Adipocyte (in vitro differentiated cells): ENCODE measurements around the gene GGT6.
"Not testable (repeated sequence)": the region's sequence is repeated elsewhere in the genome, so short reads cannot be mapped to it uniquely, and the experiment has no call there.

Source experiments
- DNase-seq: peaks from one replicate; pipeline ENCODE4 v3.0.0-alpha.2; 2015; ENCODE audit warnings: low read depth
- H3K27me3 ChIP-seq: replicated peaks from 2 replicates; pipeline ENCODE4 v1.7.0; 2013; ENCODE audit warnings: mild to moderate bottlenecking, low read length, moderate library complexity; ENCODE audit not compliant: control insufficient read depth, insufficient read depth
- H3K36me3 ChIP-seq: 2 replicates; pipeline ENCODE4 v1.7.0; 2013; ENCODE audit warnings: low read length, mild to moderate bottlenecking, moderate library complexity; ENCODE audit not compliant: control insufficient read depth, insufficient read depth, severe bottlenecking
- H3K4me1 ChIP-seq: 2 replicates; pipeline ENCODE4 v1.7.0; 2013; ENCODE audit warnings: mild to moderate bottlenecking, low read length, moderate library complexity; ENCODE audit not compliant: control insufficient read depth, insufficient read depth
- H3K4me3 ChIP-seq: 2 replicates; pipeline ENCODE4 v1.7.0; 2013; ENCODE audit warnings: mild to moderate bottlenecking, low read length, moderate library complexity
- H3K9ac ChIP-seq: 2 replicates; pipeline ENCODE4 v1.7.0; 2013; ENCODE audit warnings: mild to moderate bottlenecking, low read length, moderate library complexity
- H3K9me3 ChIP-seq: 2 replicates; pipeline ENCODE4 v1.7.0; 2013; ENCODE audit warnings: mild to moderate bottlenecking, low read length, moderate library complexity; ENCODE audit not compliant: control insufficient read depth

Gene GGT6

DNA sequence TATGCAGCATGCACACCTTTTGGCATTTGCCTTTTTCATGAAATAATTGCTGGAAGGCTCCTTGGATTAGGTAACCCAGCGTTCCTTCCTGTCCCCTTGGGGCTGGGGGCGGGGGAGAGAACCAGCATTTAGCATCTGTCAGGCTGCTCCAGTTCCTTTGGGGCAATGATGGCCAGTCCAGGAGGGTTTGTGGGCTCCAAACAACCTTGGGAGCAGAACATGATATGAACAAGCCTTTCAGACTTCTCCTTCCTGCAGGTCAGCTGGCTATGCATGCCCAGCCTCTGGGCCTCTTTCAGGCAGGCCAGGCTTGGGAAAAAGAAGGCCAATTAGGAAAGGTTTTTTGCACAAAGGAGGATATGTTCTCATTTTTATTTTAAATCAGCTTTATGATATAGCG lies 22.8 kb upstream of the GGT6 start:
- Histone ChIP-seq H3K4me3 (no peak overlapping the region), H3K36me3 (no peaks in the 10 kb centered on the region), H3K9ac (no peak overlapping the region), H3K9me3 (no peaks in the 10 kb centered on the region), H3K27me3 (peaks cover 52% of the 10 kb centered on the region), H3K4me1 (no peaks in the 10 kb centered on the region)
- no peak for DNase-seq

DNA sequence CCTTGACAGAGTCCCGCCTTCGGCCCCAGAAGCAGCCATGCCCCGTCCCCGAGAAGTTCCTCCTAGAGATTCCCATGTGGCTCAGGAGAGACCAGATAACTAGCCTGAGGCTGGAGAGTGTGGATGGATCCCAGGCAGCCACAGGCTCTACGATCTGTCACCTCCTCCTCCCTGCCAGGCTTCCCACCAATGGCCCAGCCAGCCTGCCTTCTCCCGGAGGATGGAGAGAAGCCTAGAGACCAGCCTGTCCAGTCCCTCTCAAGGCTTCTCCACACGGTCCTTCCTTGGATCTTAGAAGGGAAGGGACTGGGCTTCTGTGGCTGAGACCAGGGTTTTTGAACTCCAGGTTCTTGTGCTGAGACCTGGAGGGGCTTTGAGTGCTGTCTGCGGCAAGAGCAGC lies 22.3 kb upstream of the GGT6 start:
- no peak for DNase-seq
- H3K27me3 ChIP-seq, result peaks cover 48% of the 10 kb centered on the region
- no peaks in the 10 kb centered on the region for H3K36me3 ChIP-seq
- no peak overlapping the region for H3K4me3 ChIP-seq
- no peak overlapping the region for H3K9ac ChIP-seq
- H3K4me1 ChIP-seq, result no peaks in the 10 kb centered on the region
- no peaks in the 10 kb centered on the region for H3K9me3 ChIP-seq

DNA sequence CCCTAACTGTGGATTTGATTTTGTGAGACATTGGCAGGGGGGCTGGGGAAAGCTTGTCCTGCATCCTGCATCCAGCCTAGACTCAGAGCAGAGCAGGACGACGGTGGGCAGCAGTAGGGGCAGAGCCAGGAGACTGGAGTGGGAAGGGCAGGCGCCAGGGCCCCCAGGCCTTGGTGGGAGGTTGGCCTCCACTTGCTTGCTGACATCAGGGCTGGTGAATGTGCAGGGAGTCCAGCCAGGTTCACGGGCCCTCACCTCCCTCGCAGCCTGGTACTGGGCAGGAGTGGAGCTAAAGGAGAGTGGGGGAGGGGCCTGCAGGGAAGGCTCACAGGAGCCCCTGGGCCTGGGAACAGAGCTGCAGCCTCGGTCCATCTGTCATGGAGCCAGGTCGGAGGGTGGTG lies 21.7 kb upstream of the GGT6 start:
- Histone ChIP-seq H3K27me3 (peaks cover 52% of the 10 kb centered on the region), H3K4me1 (no peaks in the 10 kb centered on the region), H3K4me3 (no peak overlapping the region), H3K9ac (no peak overlapping the region), H3K9me3 (no peaks in the 10 kb centered on the region), H3K36me3 (no peaks in the 10 kb centered on the region)
- no peak for DNase-seq

DNA sequence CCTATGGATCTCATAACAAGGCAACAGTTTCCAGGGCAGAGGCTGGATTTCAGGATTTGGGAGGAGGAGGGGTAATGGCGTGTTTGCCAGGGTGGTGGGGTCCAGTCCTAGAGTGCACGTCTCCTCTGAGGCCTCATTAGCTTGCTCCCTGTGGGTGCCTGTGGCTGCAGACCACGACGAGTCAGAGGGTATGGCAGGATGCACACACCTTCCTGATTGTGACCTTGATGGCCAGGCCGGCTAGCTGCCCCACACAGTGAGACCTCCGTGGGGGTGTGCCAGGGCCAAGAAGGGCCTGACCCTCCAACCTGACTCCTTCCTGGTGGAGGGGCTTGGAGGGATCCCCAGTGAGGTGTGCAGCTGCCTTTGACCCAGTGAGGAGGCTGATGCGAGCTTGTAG lies 19.9 kb upstream of the GGT6 start:
- Histone ChIP-seq H3K4me1 (no peaks in the 10 kb centered on the region), H3K9ac (no peak overlapping the region), H3K27me3 (peaks cover 60% of the 10 kb centered on the region), H3K36me3 (no peaks in the 10 kb centered on the region), H3K4me3 (no peak overlapping the region), H3K9me3 (no peaks in the 10 kb centered on the region)
- no peak for DNase-seq

DNA sequence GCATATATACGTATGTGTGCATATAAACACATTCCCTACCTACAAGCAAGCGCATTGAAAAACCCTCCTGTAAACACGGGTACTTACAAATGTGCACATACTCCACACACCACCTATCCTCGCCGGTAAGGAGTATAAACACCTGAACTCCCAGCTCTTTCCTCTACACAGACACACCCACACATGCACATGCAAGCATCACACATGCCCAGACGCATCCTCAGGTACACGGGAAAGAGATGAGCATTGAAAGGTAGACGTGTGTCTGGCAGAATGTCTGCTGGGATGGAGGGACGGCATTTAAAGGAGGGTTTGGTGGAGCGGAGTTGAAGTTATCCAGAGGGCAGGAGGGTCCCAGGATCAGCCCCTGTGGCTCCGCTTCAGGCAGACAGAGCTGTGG lies 19.3 kb upstream of the GGT6 start:
- no peak for DNase-seq
- no peak overlapping the region for H3K9ac ChIP-seq
- H3K27me3 ChIP-seq, result peaks cover 60% of the 10 kb centered on the region
- no peaks in the 10 kb centered on the region for H3K36me3 ChIP-seq
- H3K4me3 ChIP-seq, result no peak overlapping the region
- H3K4me1 ChIP-seq, result no peaks in the 10 kb centered on the region
- H3K9me3 ChIP-seq, result no peaks in the 10 kb centered on the region

DNA sequence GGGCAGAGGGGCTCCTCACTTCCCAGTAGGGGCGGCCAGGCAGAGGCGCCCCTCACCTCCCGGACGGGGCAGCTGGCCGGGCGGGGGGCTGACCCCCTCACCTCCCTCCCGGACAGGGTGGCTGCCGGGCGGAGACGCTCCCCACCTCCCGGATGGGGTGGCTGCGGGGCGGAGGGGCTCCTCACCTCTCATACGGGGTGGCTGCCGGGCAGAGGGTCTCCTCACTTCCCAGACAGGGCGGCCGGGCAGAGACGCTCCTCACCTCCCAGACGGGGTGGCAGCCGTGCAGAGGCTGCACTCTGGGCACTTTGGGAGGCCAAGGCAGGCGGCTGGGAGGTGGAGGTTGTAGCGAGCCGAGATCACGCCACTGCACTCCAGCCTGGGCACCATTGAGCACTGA lies 18.0 kb upstream of the GGT6 start:
- H3K36me3 ChIP-seq, H3K9ac ChIP-seq, H3K9me3 ChIP-seq, H3K4me3 ChIP-seq, H3K4me1 ChIP-seq, DNase-seq: not testable (repeated sequence)
- H3K27me3 ChIP-seq, result peaks cover 54% of the 10 kb centered on the region

DNA sequence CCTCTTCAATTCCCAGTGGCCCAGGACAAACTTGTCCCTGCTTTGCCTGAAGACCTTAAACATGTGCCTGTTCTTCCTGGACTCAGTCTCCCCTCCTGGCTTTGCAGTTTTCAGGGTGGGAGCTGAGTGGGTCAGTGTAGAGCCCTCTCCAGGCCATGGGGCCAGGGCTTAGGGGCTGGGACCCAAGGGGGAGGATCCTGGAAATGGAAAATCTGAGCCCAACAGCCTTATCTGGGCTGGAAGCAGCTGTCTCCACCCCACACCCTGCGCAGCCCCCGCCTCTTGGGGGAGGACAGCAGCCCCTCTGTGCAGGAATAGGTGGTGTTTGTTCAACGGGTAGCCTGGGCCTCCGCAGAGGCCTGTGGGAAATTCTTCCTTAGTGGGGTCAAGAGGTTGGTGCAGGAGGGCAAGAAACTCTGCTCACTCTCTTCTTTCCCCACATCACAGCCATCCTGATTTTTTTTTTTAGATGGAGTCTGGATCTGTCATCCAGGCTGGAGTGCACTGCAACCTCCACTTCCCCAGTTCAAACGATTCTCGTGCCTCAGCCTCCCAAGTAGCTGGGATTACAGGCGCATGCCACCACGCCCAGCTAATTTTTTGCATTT lies 17.1 kb upstream of the GGT6 start:
- Histone ChIP-seq H3K4me3 (no peak overlapping the region), H3K4me1 (no peaks in the 10 kb centered on the region), H3K9me3 (no peaks in the 10 kb centered on the region), H3K36me3 (no peaks in the 10 kb centered on the region), H3K9ac (no peak overlapping the region), H3K27me3 (peaks cover 49% of the 10 kb centered on the region)
- DNase-seq, result no peak

DNA sequence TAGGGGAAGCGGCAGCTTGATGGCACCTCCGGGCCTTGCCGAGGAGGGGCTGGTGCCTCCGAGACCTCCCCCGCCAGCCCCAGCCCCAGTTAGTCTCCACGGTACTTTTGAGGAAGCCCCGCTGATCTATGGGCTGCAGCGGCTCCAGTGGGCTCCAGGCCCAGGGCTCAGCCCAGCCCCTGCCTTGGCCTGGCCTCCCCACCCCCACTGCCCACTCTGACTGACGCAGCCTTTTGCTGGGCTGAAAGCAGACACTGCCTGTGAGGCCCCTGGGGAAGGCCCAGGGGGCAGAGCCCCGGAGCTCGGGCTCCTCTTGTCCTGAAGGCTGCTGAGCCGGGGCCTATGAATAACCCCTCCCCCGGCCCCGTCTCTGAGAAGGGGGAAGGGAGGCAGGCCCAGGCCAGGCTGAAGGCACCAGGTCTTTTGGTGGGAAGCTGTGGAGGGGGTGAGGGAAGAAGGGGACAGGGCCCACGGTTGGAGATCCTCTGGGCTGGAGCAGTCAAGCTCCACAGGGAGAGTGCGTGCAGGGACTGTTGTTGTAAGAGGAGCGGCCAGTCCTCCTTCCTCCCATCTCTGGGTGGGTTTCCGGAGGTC lies 16.4 kb upstream of the GGT6 start:
- Histone ChIP-seq H3K9me3 (no peaks in the 10 kb centered on the region), H3K9ac (no peak overlapping the region), H3K36me3 (no peaks in the 10 kb centered on the region), H3K4me3 (no peak overlapping the region), H3K27me3 (peaks cover 43% of the 10 kb centered on the region), H3K4me1 (no peaks in the 10 kb centered on the region)
- no peak for DNase-seq

DNA sequence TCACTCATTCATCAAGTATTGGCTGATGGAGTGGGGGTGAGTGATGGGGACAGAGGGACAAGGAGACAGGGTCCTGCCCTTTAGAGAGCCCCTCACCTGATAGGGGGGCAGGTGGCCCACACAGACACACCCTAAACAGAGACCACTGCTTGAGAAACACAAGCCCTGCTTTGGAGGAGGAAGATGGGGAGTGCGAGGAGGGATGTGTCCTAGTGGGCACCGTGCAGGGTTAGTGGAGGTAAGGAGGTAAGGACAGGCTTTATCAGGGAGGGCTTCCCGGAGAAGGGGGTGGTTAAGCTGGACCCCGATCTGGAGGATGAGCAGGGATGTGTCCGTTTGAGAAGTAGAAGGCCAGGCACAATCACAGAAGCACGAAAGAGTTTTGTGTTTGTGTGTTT lies 15.8 kb upstream of the GGT6 start:
- Histone ChIP-seq H3K36me3 (no peaks in the 10 kb centered on the region), H3K4me1 (no peaks in the 10 kb centered on the region), H3K4me3 (no peak overlapping the region), H3K9me3 (no peaks in the 10 kb centered on the region), H3K27me3 (peaks cover 41% of the 10 kb centered on the region), H3K9ac (no peak overlapping the region)
- DNase-seq, result no peak

DNA sequence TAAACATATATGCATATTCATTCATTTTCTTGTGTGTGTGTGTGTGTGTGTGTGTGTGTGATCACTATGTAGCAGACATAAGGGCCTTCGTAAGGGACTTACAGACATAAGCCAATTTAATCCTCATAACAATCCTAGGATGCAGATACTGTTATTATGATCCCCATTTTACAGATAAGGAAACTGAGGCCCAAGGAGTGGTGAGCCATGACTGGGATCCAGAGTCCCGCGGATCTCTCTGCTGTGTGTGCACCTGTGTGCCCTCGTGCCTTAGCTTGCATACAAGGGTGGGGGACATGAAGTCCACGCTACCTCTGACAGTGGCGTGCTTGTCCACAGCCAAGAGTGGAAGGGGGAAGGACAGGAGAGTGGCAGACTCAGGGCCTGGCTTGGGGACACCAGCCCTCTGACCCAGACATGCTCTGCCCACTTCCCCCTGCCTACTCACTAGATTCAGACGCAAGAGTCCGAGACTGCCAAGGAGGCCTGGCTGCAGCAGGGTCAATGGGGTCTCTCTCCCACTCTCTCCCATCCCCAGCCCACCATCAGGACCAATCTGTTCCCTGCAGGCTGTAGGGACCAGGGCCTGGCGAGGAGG lies 14.2 kb upstream of the GGT6 start:
- no peaks in the 10 kb centered on the region for H3K36me3 ChIP-seq
- no peak overlapping the region for H3K9ac ChIP-seq
- H3K4me3 ChIP-seq, result no peak overlapping the region
- H3K9me3 ChIP-seq, result no peaks in the 10 kb centered on the region
- DNase-seq, result no peak
- H3K4me1 ChIP-seq, result no peaks in the 10 kb centered on the region
- peaks cover 34% of the 10 kb centered on the region for H3K27me3 ChIP-seq

DNA sequence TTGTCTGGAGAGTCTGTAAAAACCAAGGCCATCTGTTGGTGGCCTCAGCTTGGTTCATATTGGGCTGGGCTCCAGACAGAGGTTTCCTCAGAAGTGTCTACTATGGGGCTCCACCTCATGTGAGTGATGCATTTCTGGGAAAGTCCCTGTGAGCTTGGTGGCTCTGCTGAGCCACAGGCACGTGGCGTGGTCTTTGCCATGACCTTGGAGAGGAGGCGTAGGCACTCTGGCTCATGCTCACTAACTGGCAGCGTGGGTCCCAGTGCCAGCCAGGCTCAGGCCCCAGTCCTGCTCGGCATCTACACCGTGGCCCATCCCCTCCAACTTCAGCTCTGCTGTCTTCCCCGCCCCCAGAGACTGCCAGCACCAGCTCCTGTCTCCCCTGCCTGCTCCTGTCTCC lies 13.3 kb upstream of the GGT6 start:
- H3K4me3 ChIP-seq, result no peak overlapping the region
- no peaks in the 10 kb centered on the region for H3K36me3 ChIP-seq
- no peak overlapping the region for H3K9ac ChIP-seq
- H3K9me3 ChIP-seq, result no peaks in the 10 kb centered on the region
- H3K27me3 ChIP-seq, result peaks cover 33% of the 10 kb centered on the region
- H3K4me1 ChIP-seq, result no peaks in the 10 kb centered on the region
- DNase-seq, result no peak

DNA sequence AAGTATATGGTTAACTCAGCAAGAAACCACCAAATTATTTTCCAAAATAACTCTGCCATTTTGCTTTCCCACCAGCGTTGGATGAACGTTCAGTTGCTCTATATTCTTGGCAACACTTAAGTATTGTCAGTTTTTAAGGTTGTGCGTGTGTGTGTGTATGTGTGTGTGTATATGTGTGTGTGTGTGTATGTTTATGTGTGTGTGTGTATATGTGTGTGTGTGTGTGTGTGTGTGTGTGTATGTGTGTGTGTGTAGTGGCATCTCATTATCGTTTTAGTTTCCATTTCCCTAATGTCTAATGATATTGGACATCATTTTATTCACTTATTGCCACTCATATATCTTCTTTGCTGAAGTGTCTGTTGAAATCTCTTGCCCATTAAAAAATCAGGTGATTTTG lies 12.7 kb upstream of the GGT6 start:
- no peak overlapping the region for H3K9ac ChIP-seq
- H3K4me1 ChIP-seq, result no peaks in the 10 kb centered on the region
- no peak overlapping the region for H3K4me3 ChIP-seq
- DNase-seq, result no peak
- no peaks in the 10 kb centered on the region for H3K9me3 ChIP-seq
- H3K27me3 ChIP-seq, result peaks cover 33% of the 10 kb centered on the region
- no peaks in the 10 kb centered on the region for H3K36me3 ChIP-seq
